OCI-LY1 (cell line): ENCODE data around the gene BOC.

Source experiments
- H2AFZ ChIP-seq: fragments of 200-600 bp; sonication (generic), shearing (Covaris generic); 2 replicates; pipeline ENCODE4 v1.6.0; 2014; ENCODE audit warnings: antibody characterized with exemption, mild to moderate bottlenecking, low read length
- H3F3A ChIP-seq: fragments of 200-600 bp; sonication (generic), shearing (Covaris generic); 2 replicates; pipeline ENCODE4 v1.6.0; 2014; ENCODE audit warnings: mild to moderate bottlenecking, antibody characterized with exemption, low read length, moderate library complexity; ENCODE audit not compliant: insufficient read depth
- H3K27ac ChIP-seq: fragments of 200-600 bp; sonication (generic); 2 replicates; pipeline ENCODE4 v1.5.1; 2014; ENCODE audit warnings: low read length, mixed run types, mild to moderate bottlenecking, low read depth; ENCODE audit not compliant: poor library complexity, severe bottlenecking
- H3K27me3 ChIP-seq: fragments of 200-600 bp; sonication (generic); 2 replicates; pipeline ENCODE4 v1.6.0; 2014; ENCODE audit warnings: antibody characterized with exemption, mild to moderate bottlenecking, low read length, moderate library complexity; ENCODE audit not compliant: insufficient read depth
- H3K36me3 ChIP-seq: fragments of 200-600 bp; sonication (generic); 2 replicates; pipeline ENCODE4 v1.6.1; 2014; ENCODE audit warnings: mild to moderate bottlenecking, antibody characterized with exemption, low read length, moderate library complexity, mixed read lengths; ENCODE audit not compliant: insufficient read depth
- H3K4me1 ChIP-seq: fragments of 200-600 bp; sonication (generic); 2 replicates; pipeline ENCODE4 v1.5.1; 2014; ENCODE audit warnings: mild to moderate bottlenecking, low read length, moderate library complexity; ENCODE audit not compliant: insufficient read depth, severe bottlenecking
- H3K4me2 ChIP-seq: fragments of 200-600 bp; sonication (generic), shearing (Covaris generic); 2 replicates; pipeline ENCODE4 v1.6.1; 2014; ENCODE audit warnings: low read length
- H3K4me3 ChIP-seq: fragments of 200-600 bp; sonication (generic); 2 replicates; pipeline ENCODE4 v1.5.1; 2014; ENCODE audit warnings: low read length, low read depth, mild to moderate bottlenecking, mixed read lengths; ENCODE audit not compliant: poor library complexity, severe bottlenecking
- H3K79me2 ChIP-seq: fragments of 200-600 bp; shearing (Covaris generic); 2 replicates; pipeline ENCODE4 v1.6.1; 2016; ENCODE audit warnings: mixed run types, low read length, mixed read lengths; ENCODE audit not compliant: insufficient read depth
- H3K9ac ChIP-seq: fragments of 200-600 bp; sonication (generic), shearing (Covaris generic); 2 replicates; pipeline ENCODE4 v1.6.1; 2014; ENCODE audit warnings: mild to moderate bottlenecking, low read length, mixed read lengths
- H3K9me2 ChIP-seq: fragments of 200-600 bp; sonication (generic), shearing (Covaris generic); 2 replicates; pipeline ENCODE4 v1.6.1; 2014; ENCODE audit warnings: low read depth, mild to moderate bottlenecking, low read length, mixed read lengths
- H3K9me3 ChIP-seq: fragments of 200-600 bp; shearing (Covaris generic); 2 replicates; pipeline ENCODE4 v1.6.1; 2014; ENCODE audit warnings: low read length, mixed read lengths
- H4K20me1 ChIP-seq: fragments of 200-600 bp; sonication (generic), shearing (Covaris generic); 2 replicates; pipeline ENCODE4 v1.6.0; 2016; ENCODE audit warnings: mild to moderate bottlenecking, low read length; ENCODE audit not compliant: insufficient read depth
- CTCF ChIP-seq: fragments of 200-600 bp; sonication (generic), shearing (Covaris generic); IDR thresholded peaks from 2 replicates; pipeline ENCODE4 v1.5.1; 2017; ENCODE audit warnings: mild to moderate bottlenecking, antibody characterized with exemption, low read length, moderate library complexity, mixed read lengths
- EZH2 ChIP-seq: fragments of 200-600 bp; sonication (generic), shearing (Covaris generic); IDR thresholded peaks from 2 replicates; pipeline ENCODE4 v1.8.0; 2017; ENCODE audit warnings: borderline replicate concordance, mixed run types, mild to moderate bottlenecking, antibody characterized with exemption, low read length, moderate library complexity, mixed read lengths

Gene BOC, protein sequence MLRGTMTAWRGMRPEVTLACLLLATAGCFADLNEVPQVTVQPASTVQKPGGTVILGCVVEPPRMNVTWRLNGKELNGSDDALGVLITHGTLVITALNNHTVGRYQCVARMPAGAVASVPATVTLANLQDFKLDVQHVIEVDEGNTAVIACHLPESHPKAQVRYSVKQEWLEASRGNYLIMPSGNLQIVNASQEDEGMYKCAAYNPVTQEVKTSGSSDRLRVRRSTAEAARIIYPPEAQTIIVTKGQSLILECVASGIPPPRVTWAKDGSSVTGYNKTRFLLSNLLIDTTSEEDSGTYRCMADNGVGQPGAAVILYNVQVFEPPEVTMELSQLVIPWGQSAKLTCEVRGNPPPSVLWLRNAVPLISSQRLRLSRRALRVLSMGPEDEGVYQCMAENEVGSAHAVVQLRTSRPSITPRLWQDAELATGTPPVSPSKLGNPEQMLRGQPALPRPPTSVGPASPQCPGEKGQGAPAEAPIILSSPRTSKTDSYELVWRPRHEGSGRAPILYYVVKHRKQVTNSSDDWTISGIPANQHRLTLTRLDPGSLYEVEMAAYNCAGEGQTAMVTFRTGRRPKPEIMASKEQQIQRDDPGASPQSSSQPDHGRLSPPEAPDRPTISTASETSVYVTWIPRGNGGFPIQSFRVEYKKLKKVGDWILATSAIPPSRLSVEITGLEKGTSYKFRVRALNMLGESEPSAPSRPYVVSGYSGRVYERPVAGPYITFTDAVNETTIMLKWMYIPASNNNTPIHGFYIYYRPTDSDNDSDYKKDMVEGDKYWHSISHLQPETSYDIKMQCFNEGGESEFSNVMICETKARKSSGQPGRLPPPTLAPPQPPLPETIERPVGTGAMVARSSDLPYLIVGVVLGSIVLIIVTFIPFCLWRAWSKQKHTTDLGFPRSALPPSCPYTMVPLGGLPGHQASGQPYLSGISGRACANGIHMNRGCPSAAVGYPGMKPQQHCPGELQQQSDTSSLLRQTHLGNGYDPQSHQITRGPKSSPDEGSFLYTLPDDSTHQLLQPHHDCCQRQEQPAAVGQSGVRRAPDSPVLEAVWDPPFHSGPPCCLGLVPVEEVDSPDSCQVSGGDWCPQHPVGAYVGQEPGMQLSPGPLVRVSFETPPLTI

GRCh38 chr3:113211330-113212149 lies at the start of gene BOC:
Gene BOC, plus strand, starts transcription at chr3:113211557. Its CDS starts 38,246 bp downstream, at chr3:113249803.
- Histone ChIP-seq H3K79me2 (no peaks in the 10 kb centered on the region), H3F3A (no peaks in the 10 kb centered on the region), H3K27ac (no peak within 1 kb of the TSS), H4K20me1 (no peaks in the 10 kb centered on the region), H3K9me2 (no peaks in the 10 kb centered on the region), H3K4me2 (no peak within 1 kb of the TSS), H3K4me3 (no peak within 1 kb of the TSS), H3K27me3 (no peaks in the 10 kb centered on the region; the same call in 1 of the 2 replicates), H3K36me3 (no peaks in the 10 kb centered on the region), H2AFZ (no peak within 1 kb of the TSS), H3K9ac (no peak within 1 kb of the TSS), H3K4me1 (no peaks in the 10 kb centered on the region), H3K9me3 (no peaks in the 10 kb centered on the region)
- no peak for TF ChIP-seq CTCF
- TF ChIP-seq EZH2 = no peak

DNA sequence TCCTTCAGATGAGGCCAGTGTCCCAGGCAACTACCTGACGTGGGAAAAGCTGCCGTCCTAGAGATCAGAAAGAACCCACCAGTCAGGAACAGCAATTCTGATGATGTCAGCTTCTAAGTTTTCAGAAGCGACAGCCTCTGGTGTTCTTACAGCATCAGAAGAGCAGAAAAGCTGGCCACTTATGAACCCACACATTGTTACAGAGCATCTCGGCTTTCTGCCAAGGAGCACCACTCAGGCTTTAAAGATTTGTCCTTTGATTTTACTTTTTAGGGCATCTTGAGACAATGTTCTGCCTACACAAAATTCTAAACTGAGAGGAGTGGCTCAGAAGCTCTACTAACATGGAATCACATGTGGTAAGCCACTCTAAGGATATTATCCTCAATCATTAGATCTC lies 49.7 kb upstream of the BOC start:
- H4K20me1 ChIP-seq = no peaks in the 10 kb centered on the region
- no peak overlapping the region for H3K4me2 ChIP-seq
- H3F3A ChIP-seq = no peaks in the 10 kb centered on the region
- H3K9ac ChIP-seq = no peak overlapping the region
- no peak overlapping the region for H2AFZ ChIP-seq
- no peak for TF ChIP-seq CTCF
- no peak for TF ChIP-seq EZH2
- no peak overlapping the region for H3K4me3 ChIP-seq
- H3K27ac ChIP-seq = no peak overlapping the region
- H3K9me2 ChIP-seq = no peaks in the 10 kb centered on the region
- no peaks in the 10 kb centered on the region for H3K4me1 ChIP-seq
- no peaks in the 10 kb centered on the region for H3K36me3 ChIP-seq
- 0 out of 2 replicates have a peak, but pooled peaks cover 5% of the 10 kb centered on the region for H3K27me3 ChIP-seq
- no peaks in the 10 kb centered on the region for H3K9me3 ChIP-seq
- H3K79me2 ChIP-seq = no peaks in the 10 kb centered on the region

- Histone ChIP-seq H3K4me3 (no peak overlapping the region), H3K36me3 (no peaks in the 10 kb centered on the region), H4K20me1 (no peaks in the 10 kb centered on the region), H3F3A (no peaks in the 10 kb centered on the region), H3K27ac (no peak overlapping the region), H3K4me2 (no peak overlapping the region), H3K9ac (no peak overlapping the region), H2AFZ (no peak overlapping the region), H3K27me3 (0 out of 2 replicates have a peak, but pooled peaks cover 5% of the 10 kb centered on the region), H3K79me2 (no peaks in the 10 kb centered on the region), H3K9me2 (no peaks in the 10 kb centered on the region), H3K9me3 (no peaks in the 10 kb centered on the region), H3K4me1 (no peaks in the 10 kb centered on the region)
- TF ChIP-seq CTCF = no peak
- no peak for TF ChIP-seq EZH2
Observed at GRCh38 chr3:113163152-113163551, 48.2 kb upstream of the BOC start.
